GM19240 (cell line): ENCODE results near the gene EFCAB6.

Experiments used
- DNase-seq: peaks from one replicate; pipeline ENCODE4 v3.0.0; 2011; ENCODE audit warnings: low spot score; ENCODE audit not compliant: insufficient read length

The EFCAB6 gene

DNA sequence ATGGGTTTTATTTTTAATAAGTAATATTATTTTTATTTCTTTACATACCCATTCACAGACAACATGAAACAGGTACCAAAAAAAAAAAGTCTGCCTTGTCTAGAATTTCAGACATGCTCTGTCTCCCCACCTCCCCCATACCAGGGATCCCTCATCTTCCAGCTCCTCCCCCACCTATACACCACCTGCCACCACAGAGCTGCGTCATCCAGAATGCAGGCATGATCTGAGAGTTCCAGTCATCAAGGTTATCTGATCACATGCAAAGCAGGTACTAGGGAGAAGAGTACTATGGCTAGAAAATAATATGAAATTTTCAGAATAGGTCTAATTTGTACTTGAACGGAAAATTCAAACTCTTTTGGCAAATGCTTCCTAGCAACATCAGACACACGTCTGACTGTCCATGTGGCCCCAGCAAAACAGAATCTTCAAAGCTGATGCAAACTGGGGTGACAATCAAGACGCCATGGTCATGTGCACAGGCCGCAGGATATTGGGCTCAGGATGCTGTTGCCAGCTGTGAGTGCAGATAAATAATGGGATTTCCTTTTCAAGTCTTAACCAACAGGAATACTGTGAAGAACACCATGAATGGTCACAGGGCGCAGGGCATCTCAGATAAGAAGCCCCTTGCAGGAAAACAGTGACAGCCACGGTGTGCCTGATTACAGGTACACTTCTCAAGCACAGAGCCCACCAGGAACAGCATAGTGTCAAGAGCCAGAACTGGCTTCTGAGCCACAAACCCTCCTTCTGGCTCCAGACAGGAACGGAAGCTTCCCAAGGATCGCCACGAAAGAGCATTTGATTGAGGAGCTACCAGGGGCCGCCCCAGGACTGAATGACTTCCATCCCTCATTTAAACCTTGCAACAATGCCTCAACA lies 169.5 kb downstream of the EFCAB6 start:
- no peak for DNase-seq

DNA sequence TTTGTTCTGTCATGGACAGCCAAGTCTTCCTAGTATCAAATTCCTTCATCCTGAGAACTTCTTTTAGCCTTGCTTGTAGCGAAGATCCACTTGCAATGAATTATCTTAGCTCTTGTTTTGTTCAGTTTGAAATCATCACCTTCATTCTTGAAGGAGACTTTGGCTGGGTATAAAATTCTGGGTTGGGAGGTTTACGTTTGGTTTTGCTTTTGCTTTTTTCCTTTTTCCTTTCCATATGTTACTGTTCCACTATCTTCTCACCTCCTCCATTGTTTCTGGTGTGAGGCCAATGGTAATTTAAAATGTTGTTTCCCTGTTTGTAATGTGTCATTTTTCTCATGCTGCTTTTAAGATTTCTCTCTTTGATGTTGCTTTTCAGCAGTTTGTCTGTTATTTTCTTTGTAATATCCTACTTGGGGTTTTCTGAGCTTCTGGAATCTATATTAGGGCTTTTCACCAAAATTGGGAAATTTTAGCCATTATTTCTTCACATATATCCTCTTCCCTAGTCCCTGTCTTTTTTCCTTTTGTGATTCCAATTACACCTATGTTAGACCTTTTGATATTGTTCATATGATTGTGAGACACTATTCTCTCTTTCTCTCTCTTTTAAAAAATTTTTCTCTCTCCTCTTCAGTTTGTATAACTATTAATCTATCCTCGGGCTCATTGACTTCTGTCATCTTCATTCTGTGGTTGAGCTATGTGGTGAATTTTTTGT lies 172.7 kb downstream of the EFCAB6 start:
- no peak for DNase-seq

DNA sequence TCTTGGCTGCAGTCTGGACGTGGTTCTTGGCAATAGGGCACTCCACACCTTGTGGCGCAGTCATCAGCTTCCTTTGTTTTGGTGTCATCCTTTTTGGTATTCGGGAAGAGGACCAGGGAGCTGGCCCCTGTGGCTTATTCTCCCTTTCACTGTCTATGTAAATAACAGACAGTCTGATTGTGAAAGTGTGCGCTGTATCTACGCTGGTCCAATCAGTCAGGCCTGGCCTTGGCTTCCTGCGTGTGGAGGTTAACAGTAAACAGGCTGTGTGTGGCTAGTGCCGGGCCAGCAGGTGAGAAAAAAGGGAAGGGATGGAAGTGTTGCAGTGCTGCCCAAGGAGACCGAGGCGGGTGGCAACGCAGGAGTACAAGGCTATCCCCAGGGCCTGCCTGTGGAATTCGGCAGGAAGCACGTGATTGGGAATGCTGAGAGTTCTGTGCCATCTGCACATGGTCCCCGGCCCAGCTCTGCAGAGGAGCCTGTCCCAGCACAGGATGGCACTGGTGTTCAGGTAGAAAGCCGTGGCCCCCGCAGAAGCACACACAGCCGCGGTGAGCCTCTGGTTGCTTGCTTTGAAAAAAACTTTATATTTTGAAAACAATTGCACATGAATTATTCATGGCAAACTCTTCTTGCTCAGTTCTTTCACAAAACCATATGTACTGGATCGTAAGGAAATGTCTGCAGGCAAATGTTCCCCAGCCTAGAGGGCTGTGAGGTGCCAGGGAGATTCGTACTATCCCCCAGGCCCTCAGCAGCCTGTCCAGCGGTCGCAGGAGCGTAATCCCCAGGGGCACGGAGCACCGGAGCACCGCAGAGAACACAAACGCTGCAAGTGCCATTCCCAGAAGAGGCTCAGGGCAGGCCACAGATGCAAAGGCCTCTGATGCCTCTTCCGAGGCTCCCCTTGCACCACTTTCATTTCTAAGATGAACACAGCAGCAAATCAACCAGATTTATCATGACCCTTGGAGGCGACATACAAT lies 174.5 kb downstream of the EFCAB6 start:
- DNase-seq = no peak

DNA sequence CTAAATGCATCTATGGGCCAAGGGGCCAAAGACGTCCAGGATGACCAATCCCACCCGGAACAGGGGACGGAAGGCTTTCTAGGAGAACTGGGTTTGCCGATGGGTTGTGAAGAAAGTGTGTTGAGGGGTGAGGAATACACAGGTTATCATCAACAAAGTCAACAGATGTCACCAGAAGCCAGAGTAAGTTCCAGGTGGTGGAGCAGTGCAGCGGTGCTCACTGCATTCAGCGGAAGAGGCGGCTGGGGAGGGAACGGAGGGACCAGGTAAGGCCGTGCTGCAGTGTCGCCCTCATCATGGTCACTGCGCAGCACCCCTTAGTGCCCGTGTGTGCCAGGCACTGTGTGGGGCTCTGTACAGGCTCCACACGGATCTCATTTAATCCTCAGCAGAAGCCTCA lies 176.0 kb downstream of the EFCAB6 start:
- no peak for DNase-seq

DNA sequence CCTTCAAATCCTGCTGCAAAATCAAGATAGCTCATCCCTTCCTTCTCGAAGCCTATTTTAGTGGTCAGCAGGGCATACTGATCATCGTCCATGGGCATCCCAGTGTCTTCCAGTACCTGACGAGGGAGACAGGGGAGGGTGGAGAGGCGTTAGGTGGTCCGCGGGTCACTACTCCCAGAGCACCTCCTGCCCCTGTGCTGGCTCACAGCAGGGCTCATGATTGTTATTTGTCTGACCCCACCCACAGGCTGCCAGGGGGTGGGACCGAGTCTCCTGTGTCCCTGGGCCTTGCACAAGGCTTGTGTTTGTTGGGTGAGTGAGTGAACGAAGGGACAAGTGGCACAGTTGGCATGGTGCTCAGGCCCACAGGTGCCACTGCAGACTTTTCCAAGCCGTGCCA lies 177.0 kb downstream of the EFCAB6 start:
- DNase-seq = no peak

DNA sequence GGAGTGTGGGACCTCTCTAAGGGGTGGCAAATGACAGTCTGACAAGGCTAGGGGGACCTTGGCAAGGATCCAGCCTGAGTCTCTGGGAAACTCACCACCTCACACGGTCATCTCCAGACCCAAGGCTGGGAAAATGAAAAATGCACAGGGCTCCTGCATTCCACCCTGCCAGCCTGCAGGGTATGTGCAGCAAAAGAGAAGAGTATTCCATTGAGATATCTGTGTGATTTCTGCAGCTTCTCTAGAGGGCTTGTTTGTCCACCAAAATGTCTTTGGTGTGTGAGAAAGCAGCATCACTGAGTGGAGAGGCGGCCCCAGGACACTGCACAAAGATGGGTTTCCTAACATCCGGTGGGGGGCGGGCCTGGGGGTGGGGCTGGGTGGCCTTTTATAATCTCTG lies 177.8 kb downstream of the EFCAB6 start:
- no peak for DNase-seq

DNA sequence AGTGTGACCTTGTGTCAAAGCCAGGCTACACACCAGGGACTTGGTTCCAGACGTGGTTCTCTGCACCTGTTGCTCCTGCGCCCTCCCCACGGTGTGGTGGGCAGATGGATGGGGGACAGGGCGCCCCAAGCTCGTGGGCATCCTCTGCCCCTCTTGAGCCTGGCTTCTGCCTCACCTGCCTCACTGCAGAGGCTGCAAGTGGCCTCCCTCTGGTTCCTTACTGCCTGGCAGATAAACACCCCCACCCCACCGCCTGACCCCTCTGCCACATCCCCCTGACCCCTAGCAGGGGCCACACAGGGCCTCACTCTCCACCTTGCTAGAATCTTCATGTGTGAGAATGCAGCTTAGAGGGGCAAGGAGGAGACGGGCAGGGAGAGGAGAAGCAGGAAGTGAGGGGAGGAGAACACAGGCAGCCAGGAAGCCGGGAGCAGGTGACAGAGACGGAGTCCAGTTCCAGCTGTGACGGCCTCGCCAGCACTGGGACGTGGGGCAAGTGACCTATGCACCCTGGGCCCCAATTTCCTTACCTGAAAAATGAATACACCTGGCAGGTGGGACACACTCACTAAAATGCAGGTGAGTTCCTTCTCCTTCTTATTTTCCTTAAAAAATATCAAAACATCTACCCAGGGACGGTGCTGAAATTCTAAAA lies 178.3 kb downstream of the EFCAB6 start:
- no peak for DNase-seq

DNA sequence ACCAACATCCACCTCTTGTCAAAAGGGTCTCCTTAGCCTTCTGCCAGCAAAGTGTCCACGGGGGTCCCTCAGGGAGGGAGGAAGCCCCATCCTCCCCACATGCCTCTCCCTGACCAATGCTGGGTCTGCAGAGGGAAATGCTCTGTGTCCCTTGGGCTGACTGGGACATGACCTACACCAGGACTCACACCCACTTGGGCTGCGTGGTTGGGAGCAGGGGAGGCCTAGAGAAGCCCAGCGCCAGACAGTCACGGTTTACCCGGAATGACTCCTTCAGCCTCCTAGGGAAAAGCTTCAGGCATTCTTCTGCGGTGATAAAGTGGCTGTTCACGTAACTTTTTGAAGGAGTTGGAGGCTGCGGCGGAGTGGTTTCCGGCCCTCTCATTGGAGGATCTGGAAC lies 180.3 kb downstream of the EFCAB6 start:
- no peak for DNase-seq

DNA sequence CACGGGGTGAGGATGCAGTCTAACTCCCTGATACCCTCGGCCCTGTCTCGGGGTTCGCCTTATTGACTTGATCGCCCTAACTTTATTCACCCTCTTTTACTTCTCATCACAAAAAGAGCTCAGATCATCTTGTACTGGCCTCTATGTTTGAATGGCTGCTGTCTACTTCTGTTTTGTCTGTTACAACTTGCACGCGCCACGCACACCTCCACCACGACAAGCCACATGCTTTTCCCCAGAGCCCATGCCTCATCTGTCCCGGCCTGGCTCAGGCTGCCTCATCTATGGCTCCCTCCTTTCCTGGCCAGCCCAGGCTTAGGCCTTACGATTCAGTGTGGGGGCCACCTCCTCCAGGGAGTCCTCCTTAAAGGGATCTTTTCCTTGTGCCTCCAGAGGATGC lies 180.9 kb downstream of the EFCAB6 start:
- DNase-seq = no peak

DNA sequence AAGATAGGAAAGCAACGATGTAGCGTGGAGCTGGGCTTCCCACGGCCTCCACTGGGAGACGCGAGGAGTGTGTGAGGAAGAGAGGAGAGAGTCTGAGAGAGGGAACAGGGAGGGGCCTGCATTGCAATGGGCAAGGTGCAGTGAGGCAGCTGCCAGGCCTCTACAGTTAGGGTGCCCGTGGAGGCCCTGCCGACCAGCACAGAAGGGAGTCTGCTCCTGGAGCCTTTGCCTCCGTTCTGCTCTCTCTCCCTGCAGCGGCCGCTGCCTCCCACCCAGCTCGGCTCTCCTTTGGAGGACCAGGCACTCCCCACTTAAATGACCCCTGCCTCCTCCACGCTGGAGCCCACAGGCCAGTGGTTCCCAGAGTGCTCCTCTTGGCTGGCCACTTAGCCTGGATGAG lies 181.7 kb downstream of the EFCAB6 start:
- DNase-seq = no peak

DNA sequence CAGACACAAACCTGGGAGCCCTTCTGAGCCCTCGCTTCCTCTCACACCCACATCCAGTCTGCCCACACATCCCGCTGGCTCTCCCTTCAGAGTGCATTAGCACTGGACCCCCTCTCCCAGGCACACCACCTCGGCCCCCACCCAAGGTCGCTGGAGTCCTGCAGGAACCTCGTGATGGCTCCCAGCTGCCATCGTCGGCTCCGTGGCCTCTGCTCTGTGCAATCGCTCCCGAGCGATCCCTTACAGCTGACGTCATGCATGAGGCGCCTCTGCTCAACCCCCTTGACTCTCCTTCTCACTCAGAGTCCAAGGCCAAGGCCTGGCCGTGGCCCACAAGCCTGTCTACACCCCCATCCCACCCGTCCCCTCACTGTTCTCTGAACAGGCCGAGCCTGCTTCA lies 183.9 kb downstream of the EFCAB6 start:
- DNase-seq = no peak

DNA sequence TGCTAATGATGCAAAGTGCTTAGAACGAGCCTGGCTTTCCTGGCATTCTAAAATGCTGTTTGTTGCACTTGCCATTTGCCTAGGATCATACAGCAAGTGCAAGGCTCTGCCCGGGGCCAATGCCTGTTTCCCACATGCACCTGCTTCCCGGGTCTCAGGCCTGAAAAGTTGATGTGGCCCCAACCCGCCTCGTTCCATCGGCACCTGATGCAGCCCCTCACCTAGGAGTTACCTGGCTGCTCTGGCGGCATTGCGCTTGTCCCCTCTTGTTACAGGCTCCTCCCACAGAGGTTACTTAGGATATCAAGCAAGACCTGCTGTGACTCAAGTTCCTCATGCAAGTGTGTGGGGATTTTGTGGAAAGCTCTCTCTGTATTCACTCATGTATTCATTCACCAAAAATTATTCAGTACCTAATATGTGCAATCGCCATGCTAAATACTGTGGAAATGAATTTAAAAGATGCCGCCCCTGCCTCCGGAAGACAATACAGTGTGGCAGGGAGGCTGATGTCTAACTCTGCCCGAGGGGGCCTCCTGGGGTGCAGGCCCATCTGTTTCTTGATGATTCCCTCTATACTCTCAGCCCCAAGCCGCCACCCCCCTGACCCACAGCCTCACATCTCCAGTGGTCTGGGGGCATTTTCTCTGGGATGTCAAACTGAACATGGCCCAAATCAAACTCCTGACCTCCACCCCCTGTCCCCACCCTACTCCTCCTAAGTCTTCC lies 184.5 kb downstream of the EFCAB6 start:
- DNase-seq = no peak

DNA sequence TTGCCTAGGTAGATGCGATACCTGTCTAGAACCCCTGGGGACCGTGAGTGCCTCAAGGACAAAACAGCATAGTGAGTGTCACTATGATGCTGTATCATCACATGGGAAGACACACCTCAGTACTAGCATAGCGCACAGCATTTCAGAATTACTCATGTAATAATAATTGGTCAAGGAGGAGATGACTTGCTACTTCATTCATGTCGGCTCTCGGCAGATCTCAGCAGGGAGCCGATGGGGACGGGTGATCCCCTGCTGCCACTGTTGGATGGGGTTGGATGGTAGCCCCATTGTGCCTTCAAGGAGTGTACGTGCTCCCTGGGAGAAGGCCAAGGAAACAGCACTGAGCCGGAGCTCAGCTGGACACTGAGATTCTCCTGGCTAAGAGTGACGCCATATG lies 186.9 kb downstream of the EFCAB6 start:
- DNase-seq = no peak

DNA sequence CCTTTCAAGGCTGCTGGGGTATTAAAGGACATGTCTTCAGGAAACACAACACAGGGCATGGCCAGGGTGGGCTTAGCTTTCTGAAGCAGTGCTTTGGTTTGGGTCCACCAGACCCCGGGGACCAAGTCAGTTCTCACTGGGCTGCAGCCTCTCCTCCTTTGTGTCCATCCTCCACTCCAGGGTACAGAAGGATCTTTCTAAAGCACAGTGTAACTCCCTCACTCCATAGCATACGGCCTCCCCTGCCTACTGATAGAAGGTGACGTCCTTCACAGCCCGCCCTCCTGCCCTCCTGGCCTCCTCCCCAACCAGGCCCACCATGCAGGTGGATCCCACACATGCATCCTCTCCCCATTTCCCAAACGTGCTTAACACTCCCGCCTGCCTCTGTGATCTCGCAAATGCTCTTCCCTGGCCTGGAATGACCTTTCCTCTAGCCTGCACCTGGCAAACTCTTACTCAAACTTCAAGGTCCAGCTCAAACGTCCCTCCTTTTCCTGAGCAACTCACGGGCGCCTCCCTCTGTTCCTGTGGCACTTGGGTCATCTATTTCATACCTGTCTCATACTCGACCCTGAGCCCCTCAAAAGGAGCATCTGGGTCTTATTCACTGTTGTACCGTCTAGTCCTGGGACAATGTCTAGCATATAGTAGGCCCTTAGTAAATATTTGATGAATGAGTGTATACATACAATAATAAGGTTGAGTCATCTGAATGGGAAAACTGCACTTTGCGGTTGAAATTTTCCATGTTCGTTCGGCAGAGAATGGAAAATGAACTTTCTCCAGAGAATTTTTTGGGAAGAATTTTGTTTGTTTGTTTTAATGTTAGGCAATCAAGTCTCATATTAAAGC lies 187.7 kb downstream of the EFCAB6 start:
- DNase-seq = no peak

DNA sequence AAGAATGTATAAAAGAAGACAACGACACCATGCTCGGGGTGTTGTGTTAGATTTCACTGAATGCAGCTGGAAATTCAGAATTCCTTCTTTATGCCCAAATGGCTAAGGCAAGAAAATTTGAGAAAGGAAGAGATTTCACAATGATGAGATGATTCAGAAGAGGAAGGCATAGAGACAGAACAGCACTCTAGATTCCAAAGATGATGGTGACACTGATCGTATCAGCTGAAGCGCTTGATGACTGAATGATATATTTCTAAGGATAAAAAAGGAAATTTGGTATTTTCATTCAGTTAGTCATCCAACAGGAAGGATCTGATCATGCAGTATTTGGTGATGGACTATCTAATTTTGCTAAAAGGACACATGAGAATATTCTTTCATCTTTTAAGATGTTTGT lies 189.2 kb downstream of the EFCAB6 start:
- no peak for DNase-seq

DNA sequence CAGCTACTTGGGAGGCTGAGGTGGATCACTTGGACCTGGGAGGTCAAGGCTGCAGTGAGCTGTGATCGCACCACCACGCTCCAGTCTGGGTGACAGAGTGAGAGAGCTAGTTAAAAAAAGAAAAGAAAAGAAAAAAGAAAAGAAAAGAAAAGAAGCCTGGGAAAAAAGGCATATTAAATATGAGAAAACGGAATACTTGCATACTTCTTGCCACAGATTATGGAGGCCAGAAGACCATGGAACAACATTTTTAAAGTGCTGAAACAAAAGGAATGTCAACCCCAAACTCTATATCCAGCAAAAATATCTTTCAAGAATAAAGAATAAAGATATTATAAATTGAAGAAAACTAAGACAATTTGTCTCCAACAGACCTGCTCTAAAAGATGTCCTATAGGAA lies 191.9 kb downstream of the EFCAB6 start:
- no peak for DNase-seq

DNA sequence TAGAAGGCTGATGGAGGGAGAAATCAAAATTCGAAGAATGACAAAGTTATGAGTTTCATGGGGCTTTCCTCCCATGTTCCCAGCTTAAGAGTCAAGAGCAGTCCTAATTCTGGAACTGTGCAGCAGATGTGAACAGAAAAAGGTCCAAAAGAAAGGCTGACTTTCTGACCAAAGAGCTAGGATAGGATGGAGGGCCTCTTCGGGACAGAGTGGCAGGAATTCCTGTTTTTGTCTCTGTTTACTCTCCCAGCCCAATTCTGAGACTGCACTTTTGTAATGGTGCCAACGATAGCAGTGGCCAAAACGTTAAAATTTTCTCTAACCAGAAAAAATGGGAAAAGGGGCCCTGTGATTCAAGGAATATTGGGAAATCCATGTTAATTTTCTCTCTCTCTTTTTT lies 193.6 kb downstream of the EFCAB6 start:
- no peak for DNase-seq

DNA sequence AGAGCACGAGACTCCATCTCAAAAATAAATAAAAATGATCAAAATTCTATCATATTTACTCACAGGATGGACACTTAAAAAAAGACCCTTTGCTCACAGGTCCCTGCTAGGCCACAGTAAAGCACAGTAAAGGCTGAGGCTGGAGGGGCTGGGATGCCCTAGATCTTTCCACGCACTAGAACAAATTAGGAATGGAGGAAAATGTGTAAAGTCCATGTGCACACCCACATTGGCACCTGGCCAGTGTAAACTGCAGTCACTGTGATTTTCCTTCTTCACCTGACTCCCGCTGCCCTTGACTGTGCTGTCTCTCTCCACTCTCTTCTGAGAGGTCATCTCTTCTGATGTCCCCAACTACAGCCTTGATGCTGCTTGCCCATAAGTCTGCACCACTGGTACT lies 195.5 kb downstream of the EFCAB6 start:
- no peak for DNase-seq

DNA sequence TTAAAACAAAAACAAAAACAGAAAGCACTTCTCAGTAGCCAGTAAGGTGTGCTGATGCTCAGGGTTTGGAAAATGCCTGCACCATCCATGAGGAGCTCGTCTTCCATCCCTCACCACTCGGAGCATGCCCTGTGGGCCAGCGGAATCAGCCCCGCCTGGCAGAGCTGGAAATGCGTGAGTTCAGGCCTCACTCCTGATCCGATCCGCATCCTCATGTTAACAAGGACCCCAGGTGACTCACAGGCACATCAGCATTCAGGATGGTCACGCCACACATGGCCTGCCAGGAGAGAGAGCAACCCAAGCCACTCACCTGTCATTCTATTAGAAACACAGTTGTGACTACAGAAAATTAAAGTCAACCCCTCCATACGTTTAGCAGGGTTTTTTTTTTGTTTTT lies 211.8 kb downstream of the EFCAB6 start:
- no peak for DNase-seq

DNA sequence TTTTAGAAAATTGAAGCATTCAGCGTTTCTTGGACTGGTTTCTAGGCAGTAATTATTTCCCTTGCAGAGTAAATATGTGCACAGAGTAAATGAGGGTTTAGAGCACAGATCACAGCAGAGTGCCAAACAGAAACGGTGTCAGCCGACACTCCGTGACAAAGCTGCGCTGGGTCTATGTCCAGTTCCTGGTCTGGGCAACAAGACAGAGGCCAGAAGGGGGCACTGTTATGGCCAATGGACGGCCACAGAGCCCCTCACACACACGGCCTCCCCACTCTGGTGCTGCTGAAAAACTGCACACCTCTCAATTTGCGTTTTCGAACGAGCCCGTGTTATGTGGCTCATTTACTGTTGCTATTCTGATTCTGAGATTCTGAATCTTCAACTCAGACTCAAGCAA lies 219.6 kb downstream of the EFCAB6 start:
- DNase-seq = no peak
